ENCODE data around the gene ALPL.

GRCh38 chr1:21610027-21610426 is 100.8 kb downstream of the ALPL start:
- no peak for TF ChIP-seq CTCF (IDR thresholded peaks at IDR 0.05)
- no peak for TF ChIP-seq POLR2A (IDR thresholded peaks at IDR 0.05)
- no peak for TF ChIP-seq EP300 (IDR thresholded peaks at IDR 0.05; ENCODE audit: low read depth)
